PC-3 (cell line): ENCODE data around the gene CD101. TPM values are rescaled to one million over a fixed set of nuclear protein-coding genes. Genes with fewer than 3 reads are reported as not detected.

ENCODE experiments used
- ATAC-seq: fragments of 200-7000 bp; cut with Tn5 transposase; 2 replicates; pipeline ENCODE4 v1.9.1; 2020; ENCODE audit warnings: mild to moderate bottlenecking, moderate library complexity
- BruUV-seq: library from RNA; stranded (reverse); fragments of 400-500 nt; replicated peaks from 2 replicates; lab custom pipeline; 2021; lab: Mats Ljungman, UMichigan
- CTCF ChIA-PET: fragments of 300-600 bp; sonication (Branson Sonifier 250); formaldehyde crosslinking; loops from one replicate; lab custom pipeline; 2022; ENCODE audit warnings: antibody characterized with exemption; lab: Charles Lee
- POLR2A ChIA-PET: fragments of 300-600 bp; sonication (Branson Sonifier 250); formaldehyde crosslinking; loops from one replicate; lab custom pipeline; 2022; ENCODE audit warnings: antibody characterized with exemption; ENCODE audit not compliant: unreplicated experiment; lab: Charles Lee
- DNase-seq: peaks from one replicate; pipeline ENCODE4 v3.0.0-alpha.2; 2015
- H2AFZ ChIP-seq: fragments of 300-600 bp; sonication (generic); 2 replicates; pipeline ENCODE4 v1.6.0; 2016; ENCODE audit warnings: antibody characterized with exemption, low read length
- H3F3A ChIP-seq: fragments of 300-600 bp; sonication (generic); one replicate; pipeline ENCODE4 v1.6.0; 2017; ENCODE audit warnings: antibody characterized with exemption, low read length, control low read depth, mild to moderate bottlenecking; ENCODE audit not compliant: unreplicated experiment
- H3K27ac ChIP-seq: fragments of 300-600 bp; sonication (generic); 2 replicates; pipeline ENCODE4 v1.5.1; 2016; ENCODE audit warnings: mild to moderate bottlenecking, low read length
- H3K27me3 ChIP-seq: fragments of 300-600 bp; sonication (generic); 2 replicates; pipeline ENCODE4 v1.6.1; 2016; ENCODE audit warnings: low read length, mixed read lengths
- H3K36me3 ChIP-seq: fragments of 300-600 bp; sonication (generic); 2 replicates; pipeline ENCODE4 v1.6.1; 2016; ENCODE audit warnings: low read depth, mixed run types, low read length, mixed read lengths
- H3K4me1 ChIP-seq: fragments of 300-600 bp; sonication (generic); 2 replicates; pipeline ENCODE4 v1.5.1; 2016; ENCODE audit warnings: low read length; ENCODE audit not compliant: insufficient read depth
- H3K4me2 ChIP-seq: fragments of 300-600 bp; sonication (generic); 2 replicates; pipeline ENCODE4 v1.6.0; 2016; ENCODE audit warnings: low read length
- H3K4me3 ChIP-seq: fragments of 300-600 bp; sonication (generic); 2 replicates; pipeline ENCODE4 v1.5.1; 2016; ENCODE audit warnings: mild to moderate bottlenecking, low read length, mixed read lengths
- H3K79me2 ChIP-seq: fragments of 300-600 bp; sonication (generic); 2 replicates; pipeline ENCODE4 v1.6.1; 2017; ENCODE audit warnings: low read length, mixed read lengths
- H3K9ac ChIP-seq: fragments of 300-600 bp; sonication (generic); 2 replicates; pipeline ENCODE4 v1.6.0; 2016; ENCODE audit warnings: mild to moderate bottlenecking, low read length
- H3K9me2 ChIP-seq: fragments of 300-600 bp; sonication (generic); replicated peaks from 2 replicates; pipeline ENCODE4 v1.6.1; 2016; ENCODE audit warnings: mixed run types, low read length, mixed read lengths
- H3K9me3 ChIP-seq: fragments of 300-600 bp; sonication (generic); 2 replicates; pipeline ENCODE4 v1.6.1; 2016; ENCODE audit warnings: low read length, mixed read lengths
- H4K20me1 ChIP-seq: fragments of 300-600 bp; sonication (generic); 2 replicates; pipeline ENCODE4 v1.6.1; 2016; ENCODE audit warnings: low read length, mixed read lengths
- CTCF ChIP-seq: fragments of 300-600 bp; sonication (generic); conservative IDR thresholded peaks from 2 replicates; pipeline ENCODE4 v1.5.1; 2017; ENCODE audit warnings: antibody characterized with exemption, low read depth, mild to moderate bottlenecking, low read length
- EZH2 ChIP-seq: fragments of 300-600 bp; sonication (generic); IDR thresholded peaks from one replicate; pipeline ENCODE4 v1.6.1; 2017; ENCODE audit warnings: antibody characterized with exemption, mild to moderate bottlenecking, low read length; ENCODE audit not compliant: unreplicated experiment
- EZH2phosphoT487 ChIP-seq: fragments of 300-600 bp; sonication (generic); IDR thresholded peaks from 2 replicates; pipeline ENCODE4 v1.6.1; 2018; ENCODE audit warnings: mild to moderate bottlenecking, antibody characterized with exemption, low read length, borderline replicate concordance
- intact Hi-C: fragments of 100-400 bp; cut with micrococcal nuclease; formaldehyde crosslinking; loops from 2 replicates; pipeline ENCODE4 v1.9.0; 2023
- total RNA-seq: library from RNA; depleted of rRNA; stranded (reverse); fragments of >200 nt; gene quantifications from 2 replicates; pipeline ENCODE4 v1.2.3, GENCODE V29; 2014

Gene CD101
- total RNA-seq, 1 experiment from 2014 or later: 0.36 TPM

DNA sequence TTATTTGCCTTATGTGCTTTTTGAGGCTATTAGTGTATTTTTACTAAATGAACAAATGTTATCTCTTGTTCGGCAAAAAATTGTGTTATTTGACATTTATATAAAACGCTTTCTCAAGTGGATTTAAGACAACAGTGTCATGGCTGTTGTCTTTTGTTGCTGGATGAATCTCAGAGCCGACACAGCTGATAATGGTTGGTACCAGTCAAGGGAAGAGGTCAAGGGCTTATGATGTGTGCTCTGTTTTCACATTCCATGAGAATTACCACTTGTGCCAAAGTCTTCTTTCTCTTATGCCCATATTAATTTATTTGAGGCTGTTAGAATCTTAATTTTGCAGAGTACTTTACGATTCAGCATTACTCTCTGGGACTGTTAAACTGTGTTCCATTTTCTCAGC, 17.9 kb upstream of the CD101 start:
- no peaks in the 10 kb centered on the region for H3K4me1 ChIP-seq
- no peaks in the 10 kb centered on the region for H4K20me1 ChIP-seq
- H3K27me3 ChIP-seq: no peaks in the 10 kb centered on the region
- CTCF ChIA-PET: no interaction called here
- no peak overlapping the region for H3K9ac ChIP-seq
- peaks cover 4% of the 10 kb centered on the region; the same call in 1 of the 2 replicates for H3K36me3 ChIP-seq
- no peaks in the 10 kb centered on the region for H3K9me2 ChIP-seq
- no peak overlapping the region for H2AFZ ChIP-seq
- ATAC-seq (no peak), DNase-seq (no peak)
- H3K79me2 ChIP-seq: no peaks in the 10 kb centered on the region
- H3K4me2 ChIP-seq: no peak overlapping the region
- H3K9me3 ChIP-seq: no peaks in the 10 kb centered on the region
- no peak for TF ChIP-seq EZH2phosphoT487
- no peak overlapping the region for H3K27ac ChIP-seq
- POLR2A ChIA-PET: no interaction called here
- BruUV-seq: no TSS peak
- no peak overlapping the region for H3K4me3 ChIP-seq
- intact Hi-C loops: no loop called here
- H3F3A ChIP-seq: no peaks in the 10 kb centered on the region

DNA sequence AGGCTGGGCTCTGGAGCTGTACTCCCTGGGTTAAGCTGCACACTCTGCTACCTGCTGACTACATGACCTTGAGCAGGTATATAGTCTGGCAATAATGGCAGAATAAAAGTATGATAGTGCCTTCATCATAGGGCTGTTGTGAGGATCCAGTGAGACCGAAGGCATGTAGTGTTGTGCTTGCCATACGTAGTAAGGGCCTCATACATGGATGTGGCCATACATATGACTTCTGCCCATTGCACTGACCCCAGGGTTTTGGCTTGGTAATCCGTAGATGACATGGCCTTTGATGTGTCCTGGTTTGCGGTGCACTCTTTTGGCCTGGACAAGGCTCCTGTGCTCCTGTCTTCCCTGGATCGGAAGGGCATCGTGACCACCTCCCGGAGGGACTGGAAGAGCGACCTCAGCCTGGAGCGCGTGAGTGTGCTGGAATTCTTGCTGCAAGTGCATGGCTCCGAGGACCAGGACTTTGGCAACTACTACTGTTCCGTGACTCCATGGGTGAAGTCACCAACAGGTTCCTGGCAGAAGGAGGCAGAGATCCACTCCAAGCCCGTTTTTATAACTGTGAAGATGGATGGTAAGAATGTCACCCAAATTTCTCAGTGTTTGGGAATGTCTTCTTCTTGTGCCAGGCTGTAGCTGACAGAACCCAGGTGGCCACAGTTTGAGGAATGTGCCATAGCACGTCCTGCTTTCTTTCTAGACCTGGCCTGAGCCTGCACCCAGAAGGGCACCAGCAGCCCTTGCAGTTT, 17.0 kb upstream of the CD101 start:
- Histone ChIP-seq H3K27me3 (no peaks in the 10 kb centered on the region), H3K36me3 (peaks cover 4% of the 10 kb centered on the region; the same call in 1 of the 2 replicates), H3K79me2 (no peaks in the 10 kb centered on the region), H3K9ac (no peak overlapping the region), H3K9me3 (no peaks in the 10 kb centered on the region), H3K4me2 (no peak overlapping the region), H3K27ac (no peak overlapping the region), H2AFZ (no peak overlapping the region), H4K20me1 (no peaks in the 10 kb centered on the region), H3K4me3 (no peak overlapping the region), H3K4me1 (no peaks in the 10 kb centered on the region), H3F3A (no peaks in the 10 kb centered on the region), H3K9me2 (no peaks in the 10 kb centered on the region)
- no TSS peak for BruUV-seq
- intact Hi-C loops: no loop called here
- TF ChIP-seq CTCF (no peak), EZH2phosphoT487 (no peak), EZH2 (no peak)
- ATAC-seq (no peak), DNase-seq (no peak)
- ChIA-PET CTCF (no interaction called here), POLR2A (no interaction called here)

DNA sequence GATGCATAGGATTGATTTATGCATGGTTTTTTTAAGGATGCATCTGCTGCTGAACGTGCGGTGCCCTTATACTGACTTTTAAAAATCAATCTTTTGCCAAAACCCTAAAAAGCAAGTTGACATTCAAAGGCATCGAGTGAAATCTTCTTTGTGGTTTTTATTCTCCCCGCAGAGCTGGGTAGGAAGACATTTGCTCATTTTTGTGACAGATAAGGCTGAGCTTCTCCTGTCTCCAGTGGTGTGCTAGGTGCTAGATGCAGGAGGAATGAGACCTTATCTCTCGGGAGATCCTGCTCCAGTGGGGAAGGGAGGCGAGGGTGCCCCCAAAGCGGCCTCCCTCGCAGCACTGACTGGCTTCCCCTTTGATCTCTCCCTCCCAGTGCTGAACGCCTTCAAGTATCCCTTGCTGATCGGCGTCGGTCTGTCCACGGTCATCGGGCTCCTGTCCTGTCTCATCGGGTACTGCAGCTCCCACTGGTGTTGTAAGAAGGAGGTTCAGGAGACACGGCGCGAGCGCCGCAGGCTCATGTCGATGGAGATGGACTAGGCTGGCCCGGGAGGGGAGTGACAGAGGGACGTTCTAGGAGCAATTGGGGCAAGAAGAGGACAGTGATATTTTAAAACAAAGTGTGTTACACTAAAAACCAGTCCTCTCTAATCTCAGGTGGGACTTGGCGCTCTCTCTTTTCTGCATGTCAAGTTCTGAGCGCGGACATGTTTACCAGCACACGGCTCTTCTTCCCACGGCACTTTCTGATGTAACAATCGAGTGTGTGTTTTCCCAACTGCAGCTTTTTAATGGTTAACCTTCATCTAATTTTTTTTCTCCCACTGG, 14.9 kb upstream of the CD101 start:
- intact Hi-C loops: no loop called here
- Histone ChIP-seq H3K9me3 (no peaks in the 10 kb centered on the region), H3K9ac (no peak overlapping the region), H2AFZ (no peak overlapping the region), H3F3A (no peaks in the 10 kb centered on the region), H3K4me2 (no peak overlapping the region), H3K36me3 (peaks cover 6% of the 10 kb centered on the region; the same call in 1 of the 2 replicates), H3K27me3 (no peaks in the 10 kb centered on the region), H3K79me2 (no peaks in the 10 kb centered on the region), H3K9me2 (no peaks in the 10 kb centered on the region), H3K4me3 (no peak overlapping the region), H3K4me1 (no peaks in the 10 kb centered on the region), H4K20me1 (no peaks in the 10 kb centered on the region), H3K27ac (no peak overlapping the region)
- TF ChIP-seq EZH2 (no peak), EZH2phosphoT487 (no peak), CTCF (no peak)
- ATAC-seq: no peak
- BruUV-seq: no TSS peak
- POLR2A ChIA-PET: no interaction called here
- CTCF ChIA-PET: no interaction called here
- DNase-seq: no peak
